GM12892 (cell line): Measurements from ENCODE around the gene OR2L8.

Experiments
- POLR2A ChIP-seq: IDR thresholded peaks from 2 replicates; pipeline ENCODE4 v1.6.1; 2011; ENCODE audit warnings: low read depth, low read length, control low read depth
- POLR2AphosphoS5 ChIP-seq: IDR thresholded peaks from 2 replicates; pipeline ENCODE4 v1.6.1; 2011; ENCODE audit warnings: low read depth, low read length, control low read depth
- TAF1 ChIP-seq: IDR thresholded peaks from 2 replicates; pipeline ENCODE4 v1.6.1; 2011; ENCODE audit warnings: low read depth, mild to moderate bottlenecking, control low read depth, low read length, borderline replicate concordance

DNA sequence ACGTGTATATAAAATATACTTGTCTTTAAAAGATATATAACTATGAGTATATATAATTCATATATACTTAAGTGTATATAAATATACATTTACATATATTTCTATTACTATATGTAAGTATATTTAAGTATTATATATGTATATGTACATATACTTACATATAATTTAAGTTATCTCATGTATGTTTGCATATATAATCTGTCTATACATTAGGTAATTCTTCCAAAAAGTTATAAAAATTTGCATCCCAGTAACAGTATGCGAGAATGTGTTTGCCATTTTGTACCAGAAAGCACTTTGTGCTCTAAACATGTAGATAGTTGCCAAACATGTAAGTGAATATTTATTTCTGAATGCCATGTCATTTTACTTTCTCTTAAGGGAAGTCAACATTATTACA is 16.3 kb downstream of the OR2L8 start, which contains the start of gene OR2AK2:
- TF ChIP-seq POLR2A, result no peak
- no peak for TF ChIP-seq POLR2AphosphoS5
- TF ChIP-seq TAF1, result no peak
